SK-N-SH treated with all-trans-retinoic acid at 6 μM for 48 hours (cell line): ENCODE measurements around the gene C4orf36.

Experiments used
- ATAC-seq: fragments of 200-7000 bp; cut with Tn5 transposase; 3 replicates; pipeline ENCODE4 v1.9.1; 2020; ENCODE audit warnings: mild to moderate bottlenecking, moderate library complexity
- ARNTL ChIP-seq: fragments of 450-650 bp; formaldehyde crosslinking; IDR thresholded peaks from 2 replicates; pipeline ENCODE4 v1.5.0; 2020; ENCODE audit warnings: low read depth, mild to moderate bottlenecking, moderate library complexity, borderline replicate concordance
- CREB5 ChIP-seq: fragments of 250-450 bp; sonication (Bioruptor Pico); IDR thresholded peaks from 2 replicates; pipeline ENCODE4 v1.5.1; 2020; ENCODE audit warnings: low read depth, mild to moderate bottlenecking, moderate library complexity
- CSRNP3 ChIP-seq: fragments of 250-450 bp; sonication (Bioruptor Pico); IDR thresholded peaks from 2 replicates; pipeline ENCODE4 v1.5.1; 2021; ENCODE audit warnings: mild to moderate bottlenecking, moderate library complexity
- ESRRG ChIP-seq: fragments of 250-450 bp; sonication (Bioruptor Pico); IDR thresholded peaks from 2 replicates; pipeline ENCODE4 v1.6.1; 2021; ENCODE audit warnings: mild to moderate bottlenecking
- GLIS3 ChIP-seq: fragments of 250-450 bp; sonication (Bioruptor Pico); IDR thresholded peaks from 2 replicates; pipeline ENCODE4 v1.5.0; 2020; ENCODE audit warnings: mild to moderate bottlenecking, moderate library complexity
- ISL1 ChIP-seq: fragments of 250-450 bp; sonication (Bioruptor Pico); IDR thresholded peaks from 2 replicates; pipeline ENCODE4 v2.1.2; 2022; ENCODE audit warnings: mild to moderate bottlenecking, moderate library complexity
- OSR1 ChIP-seq: fragments of 250-450 bp; sonication (Bioruptor Pico); IDR thresholded peaks from 2 replicates; pipeline ENCODE4 v1.8.0; 2022; ENCODE audit warnings: moderate library complexity, mild to moderate bottlenecking, inconsistent platforms
- PATZ1 ChIP-seq: fragments of 250-450 bp; sonication (Bioruptor Pico); IDR thresholded peaks from 2 replicates; pipeline ENCODE4 v1.8.0; 2020; ENCODE audit warnings: mild to moderate bottlenecking, moderate library complexity, borderline replicate concordance
- POU6F1 ChIP-seq: fragments of 250-450 bp; sonication (Bioruptor Pico); IDR thresholded peaks from 2 replicates; pipeline ENCODE4 v1.8.0; 2021; ENCODE audit warnings: low read depth, mild to moderate bottlenecking, moderate library complexity, borderline replicate concordance
- PPARA ChIP-seq: fragments of 250-450 bp; sonication (Bioruptor Pico); IDR thresholded peaks from 2 replicates; pipeline ENCODE4 v1.5.0; 2020; ENCODE audit warnings: mild to moderate bottlenecking, borderline replicate concordance
- RARB ChIP-seq: fragments of 250-450 bp; sonication (Bioruptor Pico); IDR thresholded peaks from 2 replicates; pipeline ENCODE4 v1.8.0; 2021; ENCODE audit warnings: mild to moderate bottlenecking, moderate library complexity
- SNAI2 ChIP-seq: fragments of 250-450 bp; sonication (Bioruptor Pico); IDR thresholded peaks from 2 replicates; pipeline ENCODE4 v1.5.0; 2020; ENCODE audit warnings: mild to moderate bottlenecking, moderate library complexity
- TCF4 ChIP-seq: fragments of 250-450 bp; sonication (Bioruptor Pico); IDR thresholded peaks from 2 replicates; pipeline ENCODE4 v1.8.0; 2021; ENCODE audit warnings: mild to moderate bottlenecking, moderate library complexity, borderline replicate concordance
- TOX ChIP-seq: fragments of 250-450 bp; sonication (Bioruptor Pico); IDR thresholded peaks from 2 replicates; pipeline ENCODE4 v1.8.0; 2021; ENCODE audit warnings: mild to moderate bottlenecking, moderate library complexity, borderline replicate concordance
- TSHZ2 ChIP-seq: fragments of 250-450 bp; sonication (Bioruptor Pico); IDR thresholded peaks from 2 replicates; pipeline ENCODE4 v1.5.0; 2020; ENCODE audit warnings: mild to moderate bottlenecking, moderate library complexity
- ZC3H10 ChIP-seq: fragments of 250-450 bp; sonication (Bioruptor Pico); IDR thresholded peaks from 2 replicates; pipeline ENCODE4 v1.5.1; 2021; ENCODE audit warnings: mild to moderate bottlenecking, moderate library complexity
- ZFP3 ChIP-seq: fragments of 250-450 bp; sonication (Bioruptor Pico); IDR thresholded peaks from 2 replicates; pipeline ENCODE4 v1.5.0; 2020; ENCODE audit warnings: mild to moderate bottlenecking, moderate library complexity
- ZFP30 ChIP-seq: fragments of 450-650 bp; formaldehyde crosslinking; IDR thresholded peaks from 2 replicates; pipeline ENCODE4 v1.5.0; 2022; ENCODE audit warnings: mild to moderate bottlenecking, moderate library complexity
- ZNF565 ChIP-seq: fragments of 450-650 bp; formaldehyde crosslinking; conservative IDR thresholded peaks from 2 replicates; pipeline ENCODE4 v1.5.0; 2020; ENCODE audit warnings: low read depth, mild to moderate bottlenecking, moderate library complexity
- ZNF70 ChIP-seq: fragments of 450-650 bp; formaldehyde crosslinking; IDR thresholded peaks from 2 replicates; pipeline ENCODE4 v1.5.0; 2020; ENCODE audit warnings: mild to moderate bottlenecking, moderate library complexity
- ZNF8 ChIP-seq: fragments of 450-650 bp; formaldehyde crosslinking; IDR thresholded peaks from 2 replicates; pipeline ENCODE4 v1.5.0; 2020; ENCODE audit warnings: mild to moderate bottlenecking, moderate library complexity

Gene C4orf36

GRCh38 chr4:86935853-86936733 lies 43.9 kb upstream of the C4orf36 start:
- TF ChIP-seq GLIS3 (CRISPR knock-in tag) (no peak), TSHZ2 (CRISPR knock-in tag) (no peak), CREB5 (CRISPR knock-in tag) (no peak), ESRRG (CRISPR knock-in tag) (no peak), ZFP3 (no peak), PPARA (CRISPR knock-in tag) (no peak), ARNTL (CRISPR knock-in tag) (no peak), ZC3H10 (CRISPR knock-in tag) (no peak), PATZ1 (CRISPR knock-in tag) (no peak), TCF4 (CRISPR knock-in tag) (no peak), TOX (CRISPR knock-in tag) (no peak), POU6F1 (no peak), ISL1 (CRISPR knock-in tag) (no peak), RARB (CRISPR knock-in tag) (no peak), ZNF565 (no peak), ZFP30 (CRISPR knock-in tag) (no peak), SNAI2 (CRISPR knock-in tag) (no peak), ZNF70 (CRISPR knock-in tag) (no peak), ZNF8 (CRISPR knock-in tag) (no peak), OSR1 (CRISPR knock-in tag) (no peak)
- ATAC-seq = peak; percentile 32

GRCh38 chr4:86935566-86935852 lies 43.3 kb upstream of the C4orf36 start:
- TF ChIP-seq ZNF8 (CRISPR knock-in tag) (no peak), ARNTL (CRISPR knock-in tag) (no peak), ZC3H10 (CRISPR knock-in tag) (no peak), TCF4 (CRISPR knock-in tag) (no peak), ESRRG (CRISPR knock-in tag) (no peak), CSRNP3 (CRISPR knock-in tag) (no peak), PPARA (CRISPR knock-in tag) (no peak), GLIS3 (CRISPR knock-in tag) (no peak), ISL1 (CRISPR knock-in tag) (no peak), SNAI2 (CRISPR knock-in tag) (no peak), PATZ1 (CRISPR knock-in tag) (no peak)
- ATAC-seq = peak; percentile 45
